ENCODE data around the gene SLC5A5.
A peak's percentile ranks its signal among the peaks of the same experiment; 100 is the strongest.

Gene SLC5A5

GRCh38 chr19:17837972-17838371 lies 33.8 kb upstream of the SLC5A5 start:
- no peaks in the 10 kb centered on the region for H3K36me3 ChIP-seq (ENCODE audit: control insufficient read depth, low read depth, low read length)
- peaks cover 17% of the 10 kb centered on the region for H3K27me3 ChIP-seq (ENCODE audit: control insufficient read depth, insufficient read depth, low read length)
- no peaks in the 10 kb centered on the region for H3K9me3 ChIP-seq (ENCODE audit: control insufficient read depth, low read depth, low read length)
- H3K27ac ChIP-seq (ENCODE audit: low read length), result no peak overlapping the region
- H3K4me3 ChIP-seq (ENCODE audit: low read length), result no peak overlapping the region
- H3K9ac ChIP-seq (ENCODE audit: low read length), result no peak overlapping the region
- H3K4me1 ChIP-seq (ENCODE audit: control insufficient read depth, low read depth, low read length), result no peaks in the 10 kb centered on the region

DNA sequence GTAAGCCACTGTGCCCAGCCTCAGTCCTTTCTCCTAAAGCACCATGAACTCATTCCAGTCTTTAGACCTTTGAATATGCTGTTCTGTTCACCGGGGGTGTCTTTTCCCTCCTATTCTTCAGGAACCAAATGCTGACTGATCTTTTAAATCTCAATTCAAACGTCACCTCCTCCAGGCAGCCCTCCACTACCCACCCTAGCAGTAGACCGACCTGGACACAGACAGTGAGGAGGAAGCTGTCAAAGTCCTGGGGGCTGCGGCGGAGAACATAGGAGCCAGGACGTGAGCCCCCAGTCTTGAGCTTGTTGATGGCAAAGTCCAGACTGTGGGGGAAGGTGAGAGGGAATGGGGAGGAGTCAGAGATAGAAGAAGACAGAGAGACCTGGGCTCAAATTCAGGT lies 31.7 kb upstream of the SLC5A5 start:
- H3K4me1 ChIP-seq (ENCODE audit: control insufficient read depth, low read depth, low read length), result no peaks in the 10 kb centered on the region
- H3K9ac ChIP-seq (ENCODE audit: low read length), result no peak overlapping the region
- peaks cover 17% of the 10 kb centered on the region for H3K27me3 ChIP-seq (ENCODE audit: control insufficient read depth, insufficient read depth, low read length)
- H3K27ac ChIP-seq (ENCODE audit: low read length), result no peak overlapping the region
- no peak overlapping the region for H3K4me3 ChIP-seq (ENCODE audit: low read length)
- H3K9me3 ChIP-seq (ENCODE audit: control insufficient read depth, low read depth, low read length), result no peaks in the 10 kb centered on the region
- no peaks in the 10 kb centered on the region for H3K36me3 ChIP-seq (ENCODE audit: control insufficient read depth, low read depth, low read length)

DNA sequence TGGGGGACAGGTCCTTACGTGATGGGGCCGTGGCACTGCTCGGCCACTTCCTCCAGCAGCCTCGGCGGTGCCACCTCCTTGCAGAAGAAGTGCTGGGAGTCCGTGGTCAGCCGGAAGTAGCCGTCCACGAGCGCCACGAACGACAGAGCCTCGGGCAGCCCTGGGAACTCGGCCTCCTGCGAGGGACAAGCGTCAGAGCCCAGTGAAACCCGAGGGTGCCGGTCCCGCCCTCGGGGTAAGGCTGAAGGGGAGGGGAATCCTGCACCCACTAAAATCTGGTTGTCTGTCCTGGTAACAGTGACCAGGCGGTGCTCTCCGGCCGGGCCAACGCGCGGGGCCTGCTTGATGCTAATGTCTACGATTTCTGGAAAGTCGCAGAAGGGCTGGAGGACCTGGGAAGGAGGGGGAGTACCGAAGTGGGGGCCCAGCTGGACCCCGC lies 30.4 kb upstream of the SLC5A5 start:
- Histone ChIP-seq H3K27me3 (ENCODE audit: control insufficient read depth, insufficient read depth, low read length) (peaks cover 17% of the 10 kb centered on the region), H3K9me3 (ENCODE audit: control insufficient read depth, low read depth, low read length) (no peaks in the 10 kb centered on the region), H3K27ac (ENCODE audit: low read length) (no peak overlapping the region), H3K36me3 (ENCODE audit: control insufficient read depth, low read depth, low read length) (no peaks in the 10 kb centered on the region), H3K9ac (ENCODE audit: low read length) (no peak overlapping the region), H3K4me1 (ENCODE audit: control insufficient read depth, low read depth, low read length) (no peaks in the 10 kb centered on the region), H3K4me3 (ENCODE audit: low read length) (peak overlapping the region; percentile 70)

DNA sequence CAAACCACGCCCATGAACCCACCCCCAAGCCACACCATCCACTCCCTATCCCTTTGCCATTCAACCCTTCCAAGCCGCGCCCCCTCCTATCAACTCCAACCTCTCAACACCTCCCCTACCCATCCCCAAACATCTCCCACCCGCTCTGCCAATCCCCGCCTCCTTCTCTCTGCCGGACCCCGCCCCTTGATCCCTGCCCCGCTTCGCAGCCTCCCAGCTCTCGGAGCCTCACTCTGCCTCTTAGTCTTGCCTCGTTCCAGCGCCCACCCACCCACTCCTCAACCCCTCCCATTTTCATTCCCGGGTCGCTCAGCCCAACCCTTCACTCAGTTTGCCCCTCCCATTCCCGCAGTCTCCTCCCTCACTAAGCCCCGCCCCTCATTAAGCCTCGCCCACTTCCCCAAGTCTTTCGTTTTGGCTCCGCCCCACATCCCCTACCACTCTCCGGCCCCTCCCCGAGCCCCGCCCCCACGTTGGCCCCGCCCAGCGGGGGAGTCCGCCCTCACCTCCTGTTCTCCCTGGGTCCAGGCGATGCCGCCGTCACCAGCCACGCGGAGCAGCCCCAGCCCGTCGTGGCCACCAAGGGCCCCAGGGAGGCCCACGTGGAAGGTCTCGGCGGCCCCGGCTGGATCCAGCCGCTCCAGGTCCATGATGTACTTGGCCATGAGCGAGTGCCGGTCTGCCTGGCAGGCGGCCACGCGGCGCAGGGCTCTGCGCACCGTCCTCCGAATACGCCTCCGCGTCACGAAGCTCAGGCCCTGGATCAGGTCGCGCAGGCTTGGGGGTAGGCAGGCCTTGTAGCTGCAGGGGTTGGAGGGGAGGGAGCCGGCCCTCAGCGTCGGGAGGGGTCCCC lies 29.7 kb upstream of the SLC5A5 start:
- Histone ChIP-seq H3K36me3 (ENCODE audit: control insufficient read depth, low read depth, low read length) (no peaks in the 10 kb centered on the region), H3K27me3 (ENCODE audit: control insufficient read depth, insufficient read depth, low read length) (peaks cover 17% of the 10 kb centered on the region), H3K4me3 (ENCODE audit: low read length) (peak overlapping the region; percentile 70), H3K9me3 (ENCODE audit: control insufficient read depth, low read depth, low read length) (no peaks in the 10 kb centered on the region), H3K9ac (ENCODE audit: low read length) (peak overlapping the region; percentile 59), H3K27ac (ENCODE audit: low read length) (no peak overlapping the region), H3K4me1 (ENCODE audit: control insufficient read depth, low read depth, low read length) (no peaks in the 10 kb centered on the region)

DNA sequence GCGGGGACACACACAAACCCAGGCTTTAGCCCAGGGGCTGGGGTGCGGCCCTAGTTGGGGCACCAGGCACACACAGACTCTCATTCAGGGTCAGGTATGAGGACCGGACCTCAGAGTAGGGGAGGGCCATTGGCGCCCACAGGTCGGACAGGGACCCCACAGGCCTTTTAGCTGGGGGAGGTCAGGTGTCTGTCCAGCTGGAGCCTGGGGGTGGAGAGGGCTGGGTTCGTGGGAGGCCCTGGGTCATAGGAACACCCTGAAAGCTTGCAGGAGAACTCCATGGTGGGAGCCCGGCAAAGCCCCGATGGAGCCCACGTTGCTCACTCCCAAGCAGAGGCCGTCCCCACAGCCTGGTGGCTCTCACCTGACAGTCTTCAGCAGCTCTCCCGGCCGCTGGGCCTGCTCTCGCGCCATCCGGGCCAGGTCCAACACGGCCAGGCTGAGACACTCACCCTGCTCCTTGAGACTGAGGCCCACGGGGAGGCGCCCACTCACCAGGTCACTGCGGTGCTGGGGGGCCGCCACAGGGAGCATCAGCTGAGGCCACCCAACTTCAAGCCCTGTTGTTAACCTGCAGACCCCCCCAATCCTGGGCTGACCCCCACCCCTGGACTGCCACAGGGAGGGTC lies 29.0 kb upstream of the SLC5A5 start:
- Histone ChIP-seq H3K9me3 (ENCODE audit: control insufficient read depth, low read depth, low read length) (no peaks in the 10 kb centered on the region), H3K27ac (ENCODE audit: low read length) (no peak overlapping the region), H3K36me3 (ENCODE audit: control insufficient read depth, low read depth, low read length) (no peaks in the 10 kb centered on the region), H3K4me1 (ENCODE audit: control insufficient read depth, low read depth, low read length) (no peaks in the 10 kb centered on the region), H3K27me3 (ENCODE audit: control insufficient read depth, insufficient read depth, low read length) (peaks cover 17% of the 10 kb centered on the region), H3K9ac (ENCODE audit: low read length) (peak overlapping the region; percentile 59), H3K4me3 (ENCODE audit: low read length) (peak overlapping the region; percentile 70)

- Histone ChIP-seq H3K9me3 (ENCODE audit: control insufficient read depth, low read depth, low read length) (no peaks in the 10 kb centered on the region), H3K36me3 (ENCODE audit: control insufficient read depth, low read depth, low read length) (no peaks in the 10 kb centered on the region), H3K4me3 (ENCODE audit: low read length) (no peak overlapping the region), H3K27ac (ENCODE audit: low read length) (no peak overlapping the region), H3K27me3 (ENCODE audit: control insufficient read depth, insufficient read depth, low read length) (peaks cover 23% of the 10 kb centered on the region), H3K4me1 (ENCODE audit: control insufficient read depth, low read depth, low read length) (no peaks in the 10 kb centered on the region), H3K9ac (ENCODE audit: low read length) (no peak overlapping the region)
Observed at GRCh38 chr19:17843292-17843827, 28.4 kb upstream of the SLC5A5 start.

GRCh38 chr19:17843908-17844490 lies 27.7 kb upstream of the SLC5A5 start:
- no peaks in the 10 kb centered on the region for H3K4me1 ChIP-seq (ENCODE audit: control insufficient read depth, low read depth, low read length)
- no peaks in the 10 kb centered on the region for H3K9me3 ChIP-seq (ENCODE audit: control insufficient read depth, low read depth, low read length)
- no peak overlapping the region for H3K27ac ChIP-seq (ENCODE audit: low read length)
- H3K36me3 ChIP-seq (ENCODE audit: control insufficient read depth, low read depth, low read length), result no peaks in the 10 kb centered on the region
- H3K27me3 ChIP-seq (ENCODE audit: control insufficient read depth, insufficient read depth, low read length), result peaks cover 27% of the 10 kb centered on the region
- H3K9ac ChIP-seq (ENCODE audit: low read length), result no peak overlapping the region
- H3K4me3 ChIP-seq (ENCODE audit: low read length), result no peak overlapping the region

GRCh38 chr19:17846146-17846545 lies 25.6 kb upstream of the SLC5A5 start:
- Histone ChIP-seq H3K27ac (ENCODE audit: low read length) (no peak overlapping the region), H3K9ac (ENCODE audit: low read length) (no peak overlapping the region), H3K27me3 (ENCODE audit: control insufficient read depth, insufficient read depth, low read length) (peaks cover 14% of the 10 kb centered on the region)

DNA sequence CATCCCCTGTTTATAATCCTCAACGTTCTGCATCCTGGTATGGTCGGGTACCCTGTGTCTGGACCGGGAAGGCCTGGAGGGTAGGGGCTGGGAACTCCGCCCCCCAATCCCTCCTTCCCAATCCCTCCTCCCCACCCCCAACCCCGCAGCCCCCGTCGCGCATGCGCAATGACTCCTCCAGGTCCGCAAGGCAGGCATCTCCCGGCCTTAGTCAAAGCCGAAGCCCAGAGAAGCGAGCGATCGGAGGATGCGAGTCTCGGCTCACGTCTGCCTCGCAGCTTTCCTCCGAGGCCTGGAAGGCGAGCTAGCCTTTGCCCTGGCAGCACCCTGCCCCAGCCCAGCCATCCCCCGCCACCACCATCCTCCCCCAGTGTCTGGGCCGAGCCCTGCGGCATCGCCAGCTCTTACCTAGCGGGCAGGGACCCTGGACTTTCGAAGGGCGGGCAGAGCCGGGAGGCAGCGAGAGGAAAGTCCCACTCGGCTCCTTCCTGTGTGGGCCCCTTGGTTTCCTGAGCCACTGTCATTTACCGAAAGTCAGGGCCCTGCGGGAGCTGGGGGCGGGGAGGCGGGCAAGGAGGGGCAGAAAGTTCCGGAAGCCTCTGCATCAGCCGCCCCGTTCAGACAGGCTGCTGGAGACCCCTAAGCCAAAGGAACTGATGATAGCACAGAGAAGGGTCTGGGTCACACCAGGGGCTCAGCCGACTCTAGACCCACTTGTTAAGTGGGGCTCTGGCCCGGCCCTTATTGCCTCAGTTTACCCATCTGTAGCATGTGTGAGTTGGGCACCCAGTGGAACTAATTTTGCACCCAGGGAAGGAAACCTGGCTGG lies 24.0 kb upstream of the SLC5A5 start, which contains the start of gene JAK3:
JAK3 (minus strand) TSS at position 445 of the 829 bp plus-strand sequence. CDS start 3,565 bp downstream, outside the sequence.
- H3K9ac ChIP-seq (ENCODE audit: low read length), result no peak within 1 kb of the TSS

More at GRCh38 chr19:17846146-17846545, 25.6 kb upstream of the SLC5A5 start:
- no peaks in the 10 kb centered on the region for H3K4me1 ChIP-seq (ENCODE audit: control insufficient read depth, low read depth, low read length)
- no peak overlapping the region for H3K4me3 ChIP-seq (ENCODE audit: low read length)
- H3K36me3 ChIP-seq (ENCODE audit: control insufficient read depth, low read depth, low read length), result no peaks in the 10 kb centered on the region
- no peaks in the 10 kb centered on the region for H3K9me3 ChIP-seq (ENCODE audit: control insufficient read depth, low read depth, low read length)

DNA sequence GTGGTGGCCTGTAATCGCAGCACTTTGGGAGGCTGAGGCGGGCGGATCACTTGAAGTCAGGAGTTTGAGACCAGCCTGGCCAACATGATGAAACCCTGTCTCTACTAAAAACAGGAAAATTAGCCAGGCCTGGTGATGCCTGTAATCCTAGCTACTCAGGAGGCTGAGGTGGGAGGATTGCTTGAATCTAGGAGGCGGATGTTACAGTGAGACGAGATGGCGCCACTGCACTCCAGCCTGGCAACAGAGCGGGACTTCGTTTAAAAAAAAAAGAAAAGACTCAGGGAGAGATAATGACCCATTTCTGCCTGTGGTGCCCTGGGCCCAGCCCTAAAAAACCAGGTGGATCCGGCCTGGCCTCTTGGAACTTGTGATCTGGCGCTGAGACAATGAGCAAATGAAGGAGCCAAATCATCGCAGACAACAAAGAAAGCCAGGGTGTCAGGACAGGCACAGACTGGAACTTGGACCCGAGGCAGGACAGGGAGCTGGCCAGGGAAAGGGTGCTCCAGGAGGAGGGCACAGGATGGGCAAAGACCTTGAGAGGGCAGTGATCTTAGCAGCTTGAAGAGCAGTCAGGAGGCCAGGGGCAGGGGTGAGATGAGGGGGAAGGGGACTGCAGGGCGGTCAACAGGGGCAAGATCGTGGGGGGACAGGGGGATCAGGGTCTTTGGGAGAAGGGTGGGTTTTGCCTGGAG lies 23.0 kb upstream of the SLC5A5 start:
- Histone ChIP-seq H3K36me3 (ENCODE audit: control insufficient read depth, low read depth, low read length) (no peaks in the 10 kb centered on the region), H3K9ac (ENCODE audit: low read length) (no peak overlapping the region)

More for the DNA sequence above, 24.0 kb upstream of the SLC5A5 start, which contains the start of gene JAK3:
- H3K36me3 ChIP-seq (ENCODE audit: control insufficient read depth, low read depth, low read length), result no peaks in the 10 kb centered on the region
- peaks cover 12% of the 10 kb centered on the region for H3K27me3 ChIP-seq (ENCODE audit: control insufficient read depth, insufficient read depth, low read length)
- no peaks in the 10 kb centered on the region for H3K9me3 ChIP-seq (ENCODE audit: control insufficient read depth, low read depth, low read length)
- H3K4me3 ChIP-seq (ENCODE audit: low read length), result peak within 1 kb of the TSS; percentile 33
- no peak within 1 kb of the TSS for H3K27ac ChIP-seq (ENCODE audit: low read length)
- no peaks in the 10 kb centered on the region for H3K4me1 ChIP-seq (ENCODE audit: control insufficient read depth, low read depth, low read length)

More for the DNA sequence above, 23.0 kb upstream of the SLC5A5 start:
- Histone ChIP-seq H3K27me3 (ENCODE audit: control insufficient read depth, insufficient read depth, low read length) (peaks cover 9% of the 10 kb centered on the region), H3K9me3 (ENCODE audit: control insufficient read depth, low read depth, low read length) (no peaks in the 10 kb centered on the region), H3K4me1 (ENCODE audit: control insufficient read depth, low read depth, low read length) (no peaks in the 10 kb centered on the region), H3K4me3 (ENCODE audit: low read length) (no peak overlapping the region), H3K27ac (ENCODE audit: low read length) (no peak overlapping the region)

All from iPS-18a (cell line).